GM21576 (cell line): ENCODE measurements around the gene GH1.
"Not testable (repeated sequence)": the region's sequence is repeated elsewhere in the genome, so short reads cannot be mapped to it uniquely, and the experiment has no call there.

ENCODE experiments used
- ATAC-seq: cut with Tn5 transposase; IDR thresholded peaks from one replicate; pipeline ENCODE4 v1.9.1; 2021; ENCODE audit warnings: mild to moderate bottlenecking, moderate library complexity; ENCODE audit not compliant: unreplicated experiment

The GH1 gene

GRCh38 chr17:63928172-63928666, 9.6 kb upstream of the GH1 start:
- ATAC-seq, result no peak

GRCh38 chr17:63927464-63928171, 9.0 kb upstream of the GH1 start:
- no peak for ATAC-seq

GRCh38 chr17:63926164-63926563, 7.5 kb upstream of the GH1 start:
- no peak for ATAC-seq

GRCh38 chr17:63925615-63926014, 7.0 kb upstream of the GH1 start:
- ATAC-seq, result no peak

- ATAC-seq, result peak; percentile 46
Measured at GRCh38 chr17:63922402-63922801, 3.8 kb upstream of the GH1 start.

GRCh38 chr17:63920779-63921178, 2.1 kb upstream of the GH1 start:
- ATAC-seq, result not testable (repeated sequence)

GRCh38 chr17:63920050-63920449, 1.4 kb upstream of the GH1 start:
- ATAC-seq, result not testable (repeated sequence)

GRCh38 chr17:63919311-63919723, 678 bp upstream of the GH1 start:
- ATAC-seq, result peak; percentile 67

GRCh38 chr17:63918305-63918704, 334 bp downstream of the GH1 start:
- no peak for ATAC-seq

GRCh38 chr17:63917646-63918045, 993 bp downstream of the GH1 start:
- ATAC-seq, result no peak

- not testable (repeated sequence) for ATAC-seq
Measured at GRCh38 chr17:63917206-63917605, 1.4 kb downstream of the GH1 start.

- no peak for ATAC-seq
Measured at GRCh38 chr17:63916566-63917185, 2.0 kb downstream of the GH1 start.

GRCh38 chr17:63915753-63916152, 2.9 kb downstream of the GH1 start:
- not testable (repeated sequence) for ATAC-seq

GRCh38 chr17:63914471-63914870, 4.2 kb downstream of the GH1 start:
- no peak for ATAC-seq

GRCh38 chr17:63911657-63912100, 7.0 kb downstream of the GH1 start:
- no peak for ATAC-seq

- ATAC-seq, result no peak
Measured at GRCh38 chr17:63911041-63911635, 7.5 kb downstream of the GH1 start, which contains the start of gene CSHL1. TSS of gene CSHL1 (minus strand) at chr17:63911258. CDS start at chr17:63911196, 62 bp downstream.

GRCh38 chr17:63910096-63910495, 8.5 kb downstream of the GH1 start:
- no peak for ATAC-seq

- ATAC-seq, result not testable (repeated sequence)
Measured at GRCh38 chr17:63909586-63909985, 9.1 kb downstream of the GH1 start.

- not testable (repeated sequence) for ATAC-seq
Measured at GRCh38 chr17:63907161-63907778, 11.4 kb downstream of the GH1 start.

GRCh38 chr17:63904796-63905195, 13.8 kb downstream of the GH1 start:
- not testable (repeated sequence) for ATAC-seq

GRCh38 chr17:63903787-63904201, 14.8 kb downstream of the GH1 start:
- ATAC-seq, result not testable (repeated sequence)
